Right atrium auricular region (tissue), 2 donors: Measurements from ENCODE around the gene STK32B. TPM values are rescaled to one million over a fixed set of nuclear protein-coding genes. Genes with fewer than 3 reads are reported as not detected.

Experiments used
- DNase-seq: peaks from one replicate; pipeline ENCODE4 v3.0.0-alpha.2; 2019; ENCODE audit warnings: low spot score
- H3K27ac ChIP-seq, 2 donors: fragments of 200-600 bp; sonication (generic); 1 replicate in 1 of 2; 2 replicates in 1 of 2; pipeline ENCODE4 v1.5.1; 2016 to 2019
- H3K27me3 ChIP-seq, 2 donors: fragments of 200-600 bp; sonication (generic); one replicate each; pipeline versions ENCODE4 v1.5.1 to v1.6.0; 2017 to 2019
- H3K36me3 ChIP-seq: fragments of 200-600 bp; sonication (generic); one replicate; pipeline ENCODE4 v1.5.1; 2016
- H3K4me1 ChIP-seq, 2 donors: fragments of 200-600 bp; sonication (generic); one replicate each; pipeline versions ENCODE4 v1.5.1 to v1.6.0; 2017 to 2019
- H3K4me3 ChIP-seq, 2 donors: fragments of 200-600 bp; sonication (generic); 1 replicate in 1 of 2; 2 replicates in 1 of 2; pipeline ENCODE4 v1.5.1; 2017 to 2019; ENCODE audit warnings: mild to moderate bottlenecking in 1 of 2, moderate library complexity in 1 of 2
- H3K9me3 ChIP-seq, 2 donors: fragments of 200-600 bp; sonication (generic); one replicate each; pipeline ENCODE4 v1.5.1; 2019
- total RNA-seq, 2 donors: library from RNA; depleted of rRNA; stranded (reverse); fragments of >200 nt; gene quantifications; one replicate each; pipeline ENCODE4 v1.1.0, GENCODE V29; 2016
- TF ChIP-seq, protein P1 (sequence below), 2 donors: fragments of 200-600 bp; sonication (generic); IDR thresholded peaks; one replicate each; pipeline ENCODE4 v1.5.1; 2019; ENCODE audit warnings: antibody characterized with exemption in 2 of 2

Gene STK32B
- total RNA-seq, 2 donors from 2014 or later: 0.31 to 0.59 TPM

DNA sequence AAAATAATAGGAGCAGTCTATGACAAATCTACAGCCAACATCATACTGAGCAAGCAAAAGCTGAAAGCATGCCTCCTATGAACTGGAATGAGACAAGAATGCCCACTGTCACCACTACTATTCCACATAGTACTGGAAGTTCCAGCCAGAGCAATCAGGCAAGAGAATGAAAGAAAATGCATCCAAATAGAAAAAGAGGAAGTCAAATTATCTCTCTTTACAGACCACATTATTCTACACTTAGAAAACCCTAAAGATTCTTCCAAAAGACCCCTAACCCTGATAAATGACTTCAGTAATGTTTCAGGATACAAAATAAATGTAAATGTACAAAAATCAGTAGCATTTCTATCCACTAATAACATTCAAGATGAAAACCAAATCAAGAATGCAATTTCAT, 249.0 kb downstream of the STK32B start:
- DNase-seq: no peak
- Histone ChIP-seq H3K27ac (no peak overlapping the region), H3K36me3 (no peaks in the 10 kb centered on the region), H3K27me3 (no peaks in the 10 kb centered on the region), H3K4me3 (no peak overlapping the region), H3K4me1 (no peaks in the 10 kb centered on the region), H3K9me3 (no peaks in the 10 kb centered on the region)
- TF ChIP-seq, protein P1, sequence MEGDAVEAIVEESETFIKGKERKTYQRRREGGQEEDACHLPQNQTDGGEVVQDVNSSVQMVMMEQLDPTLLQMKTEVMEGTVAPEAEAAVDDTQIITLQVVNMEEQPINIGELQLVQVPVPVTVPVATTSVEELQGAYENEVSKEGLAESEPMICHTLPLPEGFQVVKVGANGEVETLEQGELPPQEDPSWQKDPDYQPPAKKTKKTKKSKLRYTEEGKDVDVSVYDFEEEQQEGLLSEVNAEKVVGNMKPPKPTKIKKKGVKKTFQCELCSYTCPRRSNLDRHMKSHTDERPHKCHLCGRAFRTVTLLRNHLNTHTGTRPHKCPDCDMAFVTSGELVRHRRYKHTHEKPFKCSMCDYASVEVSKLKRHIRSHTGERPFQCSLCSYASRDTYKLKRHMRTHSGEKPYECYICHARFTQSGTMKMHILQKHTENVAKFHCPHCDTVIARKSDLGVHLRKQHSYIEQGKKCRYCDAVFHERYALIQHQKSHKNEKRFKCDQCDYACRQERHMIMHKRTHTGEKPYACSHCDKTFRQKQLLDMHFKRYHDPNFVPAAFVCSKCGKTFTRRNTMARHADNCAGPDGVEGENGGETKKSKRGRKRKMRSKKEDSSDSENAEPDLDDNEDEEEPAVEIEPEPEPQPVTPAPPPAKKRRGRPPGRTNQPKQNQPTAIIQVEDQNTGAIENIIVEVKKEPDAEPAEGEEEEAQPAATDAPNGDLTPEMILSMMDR (IDR thresholded peaks at IDR 0.05): no peak

DNA sequence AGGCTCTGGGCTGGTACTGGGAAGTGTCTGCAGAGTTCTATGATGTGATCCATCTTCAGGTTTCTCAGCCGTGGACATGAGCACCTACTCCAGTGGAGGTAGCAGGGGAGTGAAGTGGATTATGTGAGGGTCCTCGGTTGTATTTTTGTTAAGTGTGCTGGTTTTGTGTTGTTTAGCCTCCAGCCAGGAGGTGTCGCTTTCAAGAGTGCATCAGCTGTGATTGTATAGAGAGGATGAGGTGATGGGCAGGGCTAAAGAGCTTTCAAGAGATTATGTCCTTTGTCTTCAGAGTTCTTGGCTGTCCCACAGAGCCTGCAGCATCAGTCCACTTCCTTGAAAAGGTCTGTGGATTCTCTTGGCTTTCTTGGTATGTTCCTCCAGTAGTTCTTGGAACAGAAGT, 256.6 kb downstream of the STK32B start:
- Histone ChIP-seq H3K36me3 (no peaks in the 10 kb centered on the region), H3K4me3 (no peak overlapping the region), H3K9me3 (peaks cover 0 to 12% of the 10 kb centered on the region in 2 donors), H3K27me3 (no peaks in the 10 kb centered on the region), H3K27ac (no peak overlapping the region), H3K4me1 (no peaks in the 10 kb centered on the region)
- TF ChIP-seq, protein P1 (IDR thresholded peaks at IDR 0.05): no peak
- no peak for DNase-seq

DNA sequence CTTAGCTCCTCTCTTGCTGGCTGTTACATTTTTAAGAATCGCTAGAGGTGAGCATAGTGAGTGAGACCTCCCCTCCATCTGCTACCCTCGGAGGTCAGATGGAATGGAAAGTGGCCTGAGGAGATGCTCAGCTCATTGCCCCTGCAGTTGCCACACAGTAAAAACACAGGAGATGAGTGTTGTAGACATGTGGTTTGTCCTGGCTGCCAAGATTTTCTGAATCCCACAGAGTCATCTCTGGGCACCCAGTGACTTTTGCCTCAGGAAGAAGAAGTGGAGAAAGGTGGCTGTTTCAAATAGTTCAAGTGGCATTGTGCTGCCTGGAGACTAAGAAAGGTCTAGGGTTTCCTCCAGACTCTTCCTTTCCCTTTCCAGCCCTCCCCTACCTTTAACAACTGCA, 271.0 kb downstream of the STK32B start:
- Histone ChIP-seq H3K36me3 (no peaks in the 10 kb centered on the region), H3K4me1 (no peaks in the 10 kb centered on the region), H3K27ac (no peak overlapping the region), H3K9me3 (peaks cover 0 to 16% of the 10 kb centered on the region in 2 donors), H3K4me3 (no peak overlapping the region), H3K27me3 (no peaks in the 10 kb centered on the region)
- DNase-seq: no peak
- TF ChIP-seq, protein P1 (IDR thresholded peaks at IDR 0.05): no peak

DNA sequence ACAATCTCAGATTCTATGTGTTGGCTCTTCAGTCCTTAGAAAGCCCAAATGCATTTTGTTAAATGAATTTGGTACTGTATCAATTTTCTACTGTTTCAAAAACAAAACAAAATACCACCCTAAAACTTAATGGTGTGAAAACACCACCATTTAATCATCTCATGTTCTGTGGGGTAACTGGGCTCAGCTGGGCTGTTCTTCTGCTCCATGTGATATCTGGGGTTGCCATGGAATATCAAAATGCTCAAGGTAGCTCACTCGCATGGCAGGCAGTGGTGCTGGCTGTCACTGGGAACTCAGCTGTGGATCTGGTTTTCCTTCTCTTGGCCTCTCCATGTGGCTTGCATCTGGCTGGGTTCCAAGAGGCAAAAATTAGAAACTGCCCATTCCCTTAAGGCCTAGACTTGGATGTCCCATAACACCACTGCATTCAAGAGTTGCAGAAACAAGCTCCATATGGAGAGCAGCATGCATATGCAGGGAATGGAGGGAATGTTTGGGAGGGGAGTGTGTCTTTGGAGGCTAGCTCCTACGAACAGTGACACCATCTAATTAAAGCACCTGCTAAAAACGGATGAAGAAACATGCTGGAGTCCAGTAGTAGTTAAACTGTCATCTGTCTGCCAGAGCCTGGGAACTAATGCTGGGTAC, 279.2 kb downstream of the STK32B start:
- Histone ChIP-seq H3K27me3 (no peaks in the 10 kb centered on the region), H3K36me3 (no peaks in the 10 kb centered on the region), H3K4me1 (no peaks in the 10 kb centered on the region), H3K9me3 (peaks cover 0 to 22% of the 10 kb centered on the region in 2 donors), H3K27ac (no peak overlapping the region), H3K4me3 (no peak overlapping the region)
- TF ChIP-seq, protein P1 (IDR thresholded peaks at IDR 0.05): no peak
- DNase-seq: no peak

DNA sequence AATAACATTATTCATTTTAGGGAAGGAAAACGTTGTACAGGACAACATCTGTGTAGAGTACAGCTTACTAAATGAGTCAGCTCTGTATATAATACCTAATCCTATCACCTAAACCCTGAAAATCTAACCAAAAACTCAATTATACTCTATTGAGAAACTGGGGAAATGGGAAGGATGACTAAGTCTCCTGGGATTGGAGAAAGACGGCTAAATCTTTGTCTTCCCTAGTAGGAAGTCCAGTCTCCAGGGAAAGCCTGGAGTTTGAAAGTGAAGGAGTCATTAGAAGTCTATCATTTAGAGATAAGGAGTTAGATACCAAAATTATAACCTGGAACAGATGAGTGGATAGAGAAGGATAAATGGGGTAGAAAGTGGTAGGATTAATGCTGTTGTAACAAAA, 286.5 kb downstream of the STK32B start:
- TF ChIP-seq, protein P1 (IDR thresholded peaks at IDR 0.05): no peak
- no peaks in the 10 kb centered on the region for H3K4me1 ChIP-seq

DNA sequence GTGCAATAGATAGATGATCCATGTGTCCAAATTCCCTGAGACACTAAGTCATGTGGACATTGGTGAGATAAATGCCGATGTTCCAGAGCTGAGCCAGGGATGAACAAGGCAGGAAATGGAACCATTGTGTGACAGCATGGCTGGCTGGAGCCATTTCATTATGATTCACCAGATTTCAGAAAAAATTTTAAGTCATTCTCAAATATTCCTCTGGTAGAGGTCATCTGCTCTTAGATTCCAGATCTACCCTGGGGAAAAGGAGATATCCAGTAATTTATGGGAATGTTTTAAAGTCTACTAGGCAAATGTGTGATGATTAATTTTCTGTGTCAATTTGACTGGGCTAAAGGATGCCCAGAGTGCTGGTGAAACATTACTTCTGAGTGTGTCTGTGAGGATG, 287.3 kb downstream of the STK32B start:
- Histone ChIP-seq H3K27me3 (no peaks in the 10 kb centered on the region), H3K36me3 (no peaks in the 10 kb centered on the region), H3K9me3 (no peaks in the 10 kb centered on the region)

More for the DNA sequence above, 286.5 kb downstream of the STK32B start:
- no peaks in the 10 kb centered on the region for H3K36me3 ChIP-seq
- no peaks in the 10 kb centered on the region for H3K9me3 ChIP-seq
- H3K4me3 ChIP-seq: no peak overlapping the region
- no peak overlapping the region for H3K27ac ChIP-seq
- H3K27me3 ChIP-seq: no peaks in the 10 kb centered on the region
- no peak for DNase-seq

More for the DNA sequence above, 287.3 kb downstream of the STK32B start:
- no peak overlapping the region for H3K4me3 ChIP-seq
- TF ChIP-seq, protein P1 (IDR thresholded peaks at IDR 0.05): no peak
- no peaks in the 10 kb centered on the region for H3K4me1 ChIP-seq
- no peak overlapping the region for H3K27ac ChIP-seq
- no peak for DNase-seq
